Effector memory CD8-positive, alpha-beta T cell (primary cell): ENCODE results near the gene NFASC.

Source experiments
- ATAC-seq: fragments of 150-1000 bp; cut with Tn5 transposase; replicated peaks from 2 replicates; pipeline ENCODE4 v1.10.0; 2021; ENCODE audit warnings: mild to moderate bottlenecking, moderate library complexity
- DNase-seq, 3 experiments: peaks; one replicate each; pipeline ENCODE4 v3.0.0; 2021
- H3K27ac Mint-ChIP-seq, 2 donors: one replicate each; pipeline ENCODE4 v1.8.0; 2022; ENCODE audit warnings: mild to moderate bottlenecking in 2 of 2, mixed read lengths in 2 of 2, moderate library complexity in 2 of 2
- H3K27me3 Mint-ChIP-seq, 2 donors: one replicate each; pipeline ENCODE4 v1.8.0; 2022; ENCODE audit warnings: mixed read lengths in 2 of 2
- H3K36me3 Mint-ChIP-seq: one replicate; pipeline ENCODE4 v1.8.0; 2022; ENCODE audit warnings: mild to moderate bottlenecking, moderate library complexity, mixed read lengths; ENCODE audit not compliant: insufficient read depth
- H3K4me1 Mint-ChIP-seq, 2 donors: one replicate each; pipeline ENCODE4 v1.8.0; 2022; ENCODE audit warnings: low read depth in 2 of 2, mixed read lengths in 2 of 2
- H3K4me3 Mint-ChIP-seq, 2 donors: one replicate each; pipeline ENCODE4 v1.8.0; 2022; ENCODE audit warnings: mild to moderate bottlenecking in 2 of 2, mixed read lengths in 2 of 2, moderate library complexity in 2 of 2
- H3K9me3 Mint-ChIP-seq, 2 donors: one replicate each; pipeline ENCODE4 v1.8.0; 2022; ENCODE audit warnings: mixed read lengths in 2 of 2

NFASC gene

DNA sequence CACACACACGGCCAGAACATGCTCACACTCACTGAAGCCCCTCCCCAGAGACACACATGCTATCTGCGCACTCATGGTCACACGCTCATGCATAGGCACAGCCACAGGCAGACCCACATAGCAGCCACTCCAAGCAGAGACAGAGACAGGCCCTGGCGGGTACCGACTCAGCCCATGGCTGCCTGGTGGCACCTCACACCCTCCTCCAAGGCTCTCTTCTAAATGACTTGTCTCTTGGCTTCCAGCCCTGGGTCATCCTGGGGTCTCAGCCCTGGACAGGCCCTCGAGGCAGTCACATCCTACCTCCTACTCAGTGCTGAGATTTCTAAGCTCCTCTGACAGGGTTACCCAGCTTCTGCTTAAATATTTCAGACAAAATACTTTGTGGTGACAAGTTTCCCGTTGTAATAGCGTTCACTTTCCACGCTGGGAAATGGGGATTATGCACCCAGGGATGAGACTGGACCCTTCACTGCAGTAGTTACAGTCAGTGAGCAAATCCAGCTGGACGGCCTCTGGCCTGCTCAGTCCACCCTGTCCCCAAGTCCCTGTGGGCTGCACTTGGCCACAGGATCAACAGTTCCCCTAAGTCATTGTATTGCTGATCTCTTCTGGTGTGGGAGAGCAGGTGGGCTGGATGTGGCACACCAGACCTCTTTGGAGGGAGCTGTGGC is 2.9 kb upstream of the NFASC start:
- H3K9me3 Mint-ChIP-seq, result no peaks in the 10 kb centered on the region
- ATAC-seq (no peak), DNase-seq (no peak)
- H3K4me3 Mint-ChIP-seq, result no peak overlapping the region
- H3K4me1 Mint-ChIP-seq, result no peaks in the 10 kb centered on the region
- no peak overlapping the region for H3K27ac Mint-ChIP-seq
- H3K36me3 Mint-ChIP-seq, result no peaks in the 10 kb centered on the region
- H3K27me3 Mint-ChIP-seq, result peaks cover 6 to 59% of the 10 kb centered on the region in 2 donors

DNA sequence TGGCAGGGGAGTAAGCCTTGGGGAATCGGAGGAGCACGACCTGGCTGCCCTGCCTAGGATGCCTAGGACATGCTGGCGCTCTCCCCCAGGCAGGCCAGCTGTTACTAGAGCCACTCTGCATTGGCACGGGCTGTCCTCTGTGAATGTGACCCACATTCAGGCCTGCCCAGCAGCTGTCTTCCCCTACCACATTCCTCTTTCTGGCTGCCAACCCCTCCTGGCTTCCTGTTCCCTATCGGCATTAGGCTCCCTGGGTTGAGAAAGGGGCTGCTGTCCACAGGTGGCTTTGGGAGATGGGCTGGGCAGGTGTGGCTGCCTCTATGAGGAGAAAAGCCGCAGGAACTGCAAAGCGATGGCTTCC is 2.3 kb upstream of the NFASC start:
- H3K9me3 Mint-ChIP-seq, result no peaks in the 10 kb centered on the region
- DNase-seq, result no peak
- no peak for ATAC-seq
- H3K27ac Mint-ChIP-seq, result no peak overlapping the region
- no peaks in the 10 kb centered on the region for H3K4me1 Mint-ChIP-seq
- no peak overlapping the region for H3K4me3 Mint-ChIP-seq
- H3K27me3 Mint-ChIP-seq, result peaks cover 6 to 57% of the 10 kb centered on the region in 2 donors
- no peaks in the 10 kb centered on the region for H3K36me3 Mint-ChIP-seq

DNA sequence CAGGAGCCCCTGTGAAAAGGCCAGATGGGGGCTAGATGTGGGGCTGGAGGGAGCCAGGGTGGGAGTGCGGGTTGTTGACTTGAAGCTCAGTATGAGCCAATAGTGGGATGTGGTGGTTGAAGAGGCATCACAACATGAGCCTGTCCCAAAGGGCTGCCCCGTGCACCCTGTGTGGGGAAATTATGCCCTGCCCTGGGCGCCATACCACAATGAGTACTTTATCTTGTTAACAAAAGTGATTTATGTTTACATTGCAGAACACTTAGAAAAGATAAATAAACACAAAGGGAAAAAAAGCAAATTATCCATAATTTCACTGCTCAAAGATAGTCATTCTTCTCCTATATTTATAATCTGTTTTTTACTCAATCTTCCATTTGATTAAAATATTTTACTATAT is 1.6 kb upstream of the NFASC start:
- DNase-seq, result no peak
- Mint-ChIP-seq H3K4me3 (no peak overlapping the region), H3K4me1 (no peaks in the 10 kb centered on the region), H3K9me3 (no peaks in the 10 kb centered on the region), H3K27ac (no peak overlapping the region), H3K27me3 (peaks cover 9 to 62% of the 10 kb centered on the region in 2 donors), H3K36me3 (no peaks in the 10 kb centered on the region)
- no peak for ATAC-seq

DNA sequence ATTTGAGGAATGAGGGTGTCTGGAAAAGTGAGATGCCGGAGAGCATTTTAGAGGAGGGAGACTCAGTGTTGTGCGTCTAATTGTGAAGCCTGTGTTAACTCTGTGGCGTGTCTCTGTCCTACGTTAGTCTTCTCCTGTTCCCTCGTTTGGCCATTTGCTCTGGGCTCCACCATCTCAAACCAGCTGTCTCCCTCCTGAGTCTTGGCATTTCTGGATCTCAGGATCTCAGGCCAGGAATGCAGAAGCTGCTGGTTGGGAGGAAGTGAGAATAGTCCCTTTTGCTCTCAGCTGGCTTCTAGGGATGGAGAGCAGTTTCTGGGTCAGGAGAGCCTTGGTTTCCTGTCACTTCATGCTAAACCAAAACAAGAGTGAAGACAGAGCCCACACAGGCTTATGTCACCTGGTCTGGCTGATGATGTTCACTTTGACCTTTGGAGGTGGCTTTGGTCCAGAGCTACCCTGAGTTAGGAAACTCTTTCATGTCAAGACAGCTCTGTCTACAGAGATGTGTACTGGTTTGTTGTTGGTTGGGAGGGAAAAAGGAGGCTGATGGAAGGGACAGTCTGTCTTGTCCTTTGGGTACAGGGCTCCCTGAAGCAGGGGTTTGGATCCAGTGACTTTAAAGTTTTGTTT is 859 bp downstream of the NFASC start:
- H3K27ac Mint-ChIP-seq, result no peak overlapping the region
- no peaks in the 10 kb centered on the region for H3K36me3 Mint-ChIP-seq
- peaks cover 15 to 74% of the 10 kb centered on the region in 2 donors for H3K27me3 Mint-ChIP-seq
- H3K4me1 Mint-ChIP-seq, result no peaks in the 10 kb centered on the region
- no peak for ATAC-seq
- DNase-seq, result no peak
- no peak overlapping the region for H3K4me3 Mint-ChIP-seq
- H3K9me3 Mint-ChIP-seq, result no peaks in the 10 kb centered on the region

DNA sequence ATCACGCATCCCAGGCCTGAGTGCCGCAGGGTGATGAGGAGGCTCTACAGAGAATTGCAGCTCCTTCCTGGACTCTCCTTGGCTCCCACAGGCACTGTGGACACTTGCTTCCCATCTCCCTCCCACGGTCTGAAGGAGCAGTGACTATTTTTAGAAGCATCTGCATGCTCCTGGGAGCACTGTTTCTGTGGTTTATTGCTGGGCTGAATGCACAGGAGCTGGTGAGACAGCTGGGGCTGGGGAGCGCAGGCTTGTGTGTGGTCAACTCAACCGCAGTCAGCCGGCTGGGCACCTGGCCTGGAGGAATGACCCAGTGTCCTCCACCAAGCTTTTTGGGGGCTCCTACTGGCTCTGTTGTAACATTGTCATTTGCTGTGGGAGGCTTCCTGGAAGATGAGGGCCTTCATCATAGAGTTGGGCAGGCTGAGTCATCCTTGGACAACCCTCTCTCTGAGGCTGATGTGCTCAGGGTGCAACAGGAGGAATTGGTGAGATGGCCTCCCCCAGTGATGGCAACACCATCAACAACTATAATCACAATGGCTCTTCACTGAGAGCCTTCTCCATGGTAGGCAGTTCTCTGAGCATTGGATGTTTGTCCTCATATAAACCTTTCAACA is 1.7 kb downstream of the NFASC start:
- Mint-ChIP-seq H3K27ac (no peak overlapping the region), H3K4me1 (no peaks in the 10 kb centered on the region), H3K4me3 (no peak overlapping the region), H3K9me3 (no peaks in the 10 kb centered on the region), H3K27me3 (peaks cover 13 to 78% of the 10 kb centered on the region in 2 donors), H3K36me3 (no peaks in the 10 kb centered on the region)
- no peak for ATAC-seq
- DNase-seq, result no peak

DNA sequence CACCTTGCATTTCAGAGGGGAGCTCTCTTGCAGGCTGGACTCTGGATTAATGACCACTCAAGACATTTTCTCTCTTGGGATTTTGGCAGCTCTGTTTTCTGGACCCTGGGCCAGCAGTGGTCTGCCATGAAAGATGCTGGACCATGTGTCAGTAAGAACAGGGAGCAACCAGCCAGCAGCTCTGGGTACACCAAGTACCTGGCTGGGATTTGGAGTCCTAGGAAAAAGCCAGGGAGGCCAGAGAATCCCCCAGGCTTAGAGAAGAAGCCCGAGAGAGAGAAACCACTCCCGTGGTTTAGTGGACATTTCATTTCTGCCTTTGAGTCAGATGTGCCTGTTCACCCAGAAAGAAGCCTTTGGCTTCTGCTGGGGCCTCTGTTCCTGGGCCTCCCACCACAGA is 2.5 kb downstream of the NFASC start:
- no peaks in the 10 kb centered on the region for H3K4me1 Mint-ChIP-seq
- no peak for DNase-seq
- peaks cover 13 to 80% of the 10 kb centered on the region in 2 donors for H3K27me3 Mint-ChIP-seq
- H3K4me3 Mint-ChIP-seq, result no peak overlapping the region
- no peak for ATAC-seq
- H3K9me3 Mint-ChIP-seq, result no peaks in the 10 kb centered on the region
- no peaks in the 10 kb centered on the region for H3K36me3 Mint-ChIP-seq
- no peak overlapping the region for H3K27ac Mint-ChIP-seq

DNA sequence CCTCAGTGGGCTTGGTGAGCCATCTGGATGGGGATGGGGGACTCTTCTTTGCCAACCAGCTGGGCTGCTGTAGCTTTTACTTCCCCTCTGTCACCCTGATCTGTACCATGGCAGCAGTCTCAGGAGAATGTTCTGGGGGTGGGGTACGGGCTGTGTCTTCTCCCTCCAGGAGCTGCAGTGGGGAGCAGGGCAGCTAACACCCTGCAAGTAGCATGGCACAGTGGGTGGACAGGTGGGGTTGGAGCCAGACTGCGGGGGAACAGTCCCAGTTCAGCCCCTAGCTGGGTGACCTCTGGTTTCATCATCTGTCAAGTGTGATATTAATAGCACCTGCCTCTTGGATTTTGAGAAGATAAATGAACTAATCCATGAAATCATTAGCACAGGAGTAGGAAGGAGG is 3.1 kb downstream of the NFASC start:
- Mint-ChIP-seq H3K4me1 (no peaks in the 10 kb centered on the region), H3K36me3 (no peaks in the 10 kb centered on the region), H3K9me3 (no peaks in the 10 kb centered on the region), H3K27ac (no peak overlapping the region), H3K27me3 (peaks cover 18 to 80% of the 10 kb centered on the region in 2 donors), H3K4me3 (no peak overlapping the region)
- DNase-seq, result no peak
- ATAC-seq, result no peak

DNA sequence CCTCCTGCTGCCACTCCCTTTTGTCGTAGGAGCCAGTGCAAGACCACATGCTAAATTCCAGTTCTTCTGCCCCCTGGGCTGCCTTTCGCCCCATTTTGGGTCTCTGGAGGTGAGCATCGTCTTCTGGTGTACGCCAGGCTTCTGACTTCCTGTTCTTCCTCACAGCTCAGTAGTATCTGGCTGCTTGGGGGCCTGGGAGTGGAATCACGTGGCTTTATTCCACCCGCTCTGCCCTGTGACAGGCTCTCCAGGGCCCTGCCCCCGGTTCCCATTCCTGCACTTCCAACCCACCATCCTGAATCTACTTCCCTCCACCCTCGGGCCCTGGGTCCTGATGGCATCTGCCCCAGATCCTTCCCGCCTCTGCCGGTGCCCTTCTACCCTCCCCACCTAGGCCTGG is 3.6 kb downstream of the NFASC start:
- Mint-ChIP-seq H3K27ac (no peak overlapping the region), H3K27me3 (peaks cover 22 to 81% of the 10 kb centered on the region in 2 donors), H3K4me3 (no peak overlapping the region), H3K9me3 (no peaks in the 10 kb centered on the region), H3K4me1 (no peaks in the 10 kb centered on the region), H3K36me3 (no peaks in the 10 kb centered on the region)
- no peak for ATAC-seq
- no peak for DNase-seq

DNA sequence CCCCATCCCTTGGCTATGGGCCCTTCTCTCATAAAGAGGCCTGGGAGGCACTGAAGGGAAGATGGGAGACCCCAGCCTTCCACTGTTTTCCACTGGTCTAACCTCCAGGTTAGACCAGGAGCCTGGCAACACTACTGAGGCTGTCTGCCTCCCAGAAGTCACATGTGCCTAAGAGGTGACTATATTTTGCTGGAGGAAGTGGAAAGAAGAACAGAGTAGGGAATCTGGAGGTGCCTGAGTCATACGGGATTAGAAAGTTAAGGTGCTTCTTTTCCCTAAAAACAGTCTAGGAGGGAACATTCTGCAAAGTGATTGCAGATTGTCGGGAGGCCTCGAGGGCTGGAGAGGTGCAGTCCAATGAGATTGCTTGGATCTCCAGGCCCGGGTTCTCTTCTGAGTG is 4.6 kb downstream of the NFASC start:
- Mint-ChIP-seq H3K4me1 (no peaks in the 10 kb centered on the region), H3K9me3 (no peaks in the 10 kb centered on the region), H3K36me3 (no peaks in the 10 kb centered on the region), H3K4me3 (no peak overlapping the region), H3K27me3 (peaks cover 27 to 82% of the 10 kb centered on the region in 2 donors), H3K27ac (no peak overlapping the region)
- DNase-seq (no peak), ATAC-seq (no peak)

DNA sequence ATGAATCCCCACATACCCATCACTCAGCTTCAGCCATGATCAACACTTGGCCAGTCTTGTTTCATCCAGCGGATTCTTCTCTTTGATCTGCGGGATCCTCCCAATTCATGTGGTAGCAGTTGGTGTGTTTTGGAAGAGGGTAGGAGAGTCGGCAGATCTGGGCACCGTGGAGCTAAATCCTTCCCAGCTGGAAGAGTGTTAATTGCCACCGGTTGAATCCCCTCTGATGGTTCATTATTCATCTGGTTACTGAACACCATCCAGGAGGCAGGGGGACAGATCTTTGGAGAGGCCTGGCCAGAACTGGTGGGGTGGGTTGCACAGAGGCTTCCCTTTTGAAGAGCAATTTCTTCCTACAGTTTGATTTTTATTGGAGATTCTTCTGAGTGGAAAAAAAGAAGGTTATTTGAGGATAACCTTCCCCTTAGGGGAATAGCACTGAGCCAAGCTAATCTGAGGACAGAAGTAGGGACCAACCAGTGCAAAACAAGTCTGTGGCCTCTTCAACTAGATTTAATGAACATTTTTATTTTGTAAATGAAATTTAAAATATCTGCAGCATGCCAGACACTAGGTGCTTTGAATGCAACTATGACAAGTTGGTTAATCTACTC is 8.1 kb downstream of the NFASC start:
- no peaks in the 10 kb centered on the region for H3K36me3 Mint-ChIP-seq
- no peak overlapping the region for H3K27ac Mint-ChIP-seq
- no peak for ATAC-seq
- H3K27me3 Mint-ChIP-seq, result peaks cover 42 to 75% of the 10 kb centered on the region in 2 donors
- no peak overlapping the region for H3K4me3 Mint-ChIP-seq
- no peak for DNase-seq
- H3K9me3 Mint-ChIP-seq, result no peaks in the 10 kb centered on the region
- H3K4me1 Mint-ChIP-seq, result no peaks in the 10 kb centered on the region

DNA sequence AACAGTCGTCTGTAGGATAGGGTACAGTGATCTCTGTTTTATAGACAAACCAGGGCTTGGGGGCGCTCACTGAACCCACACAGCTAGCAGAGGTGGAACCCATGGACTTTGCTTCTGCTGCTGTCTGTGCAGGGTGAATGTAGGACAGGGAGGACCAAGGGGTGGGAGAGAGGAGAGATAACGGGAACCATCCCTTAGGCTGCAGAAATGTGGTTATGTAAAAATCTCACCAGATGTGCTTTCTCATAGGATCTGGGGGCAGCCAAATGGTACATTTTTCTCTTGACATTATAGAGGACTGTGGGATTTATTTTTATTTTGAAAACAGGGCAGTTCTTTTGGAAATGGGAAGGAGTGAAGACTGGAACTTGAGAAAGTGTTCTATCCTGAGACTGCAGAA is 8.7 kb downstream of the NFASC start:
- Mint-ChIP-seq H3K4me1 (no peaks in the 10 kb centered on the region), H3K36me3 (no peaks in the 10 kb centered on the region), H3K27ac (no peak overlapping the region), H3K9me3 (no peaks in the 10 kb centered on the region), H3K27me3 (peaks cover 41 to 75% of the 10 kb centered on the region in 2 donors), H3K4me3 (no peak overlapping the region)
- ATAC-seq (no peak), DNase-seq (no peak)

DNA sequence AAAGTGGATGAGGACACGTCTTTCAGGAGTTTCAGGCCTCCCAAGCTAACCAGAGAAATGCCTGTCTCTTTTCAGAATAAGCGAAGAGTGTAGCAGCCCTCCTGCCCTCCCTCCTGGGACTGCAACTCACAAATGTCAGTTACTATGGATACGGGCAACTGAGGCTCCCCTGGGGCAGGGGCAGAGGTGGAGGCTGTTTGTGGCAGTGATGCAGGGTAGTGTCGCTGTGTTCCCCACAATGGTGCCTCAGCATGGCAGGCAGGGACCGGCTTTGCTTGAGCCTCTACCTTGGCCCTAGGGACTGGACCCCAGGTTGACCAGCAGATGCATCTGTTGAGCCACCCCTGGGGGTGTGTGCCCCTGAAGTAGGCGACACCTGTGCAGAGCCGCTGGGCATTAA is 10.2 kb downstream of the NFASC start:
- H3K27ac Mint-ChIP-seq, result no peak overlapping the region
- peaks cover 42 to 68% of the 10 kb centered on the region in 2 donors for H3K27me3 Mint-ChIP-seq
- H3K9me3 Mint-ChIP-seq, result no peaks in the 10 kb centered on the region
- no peak overlapping the region for H3K4me3 Mint-ChIP-seq
- no peaks in the 10 kb centered on the region for H3K4me1 Mint-ChIP-seq
- ATAC-seq (no peak), DNase-seq (no peak)
- no peaks in the 10 kb centered on the region for H3K36me3 Mint-ChIP-seq

DNA sequence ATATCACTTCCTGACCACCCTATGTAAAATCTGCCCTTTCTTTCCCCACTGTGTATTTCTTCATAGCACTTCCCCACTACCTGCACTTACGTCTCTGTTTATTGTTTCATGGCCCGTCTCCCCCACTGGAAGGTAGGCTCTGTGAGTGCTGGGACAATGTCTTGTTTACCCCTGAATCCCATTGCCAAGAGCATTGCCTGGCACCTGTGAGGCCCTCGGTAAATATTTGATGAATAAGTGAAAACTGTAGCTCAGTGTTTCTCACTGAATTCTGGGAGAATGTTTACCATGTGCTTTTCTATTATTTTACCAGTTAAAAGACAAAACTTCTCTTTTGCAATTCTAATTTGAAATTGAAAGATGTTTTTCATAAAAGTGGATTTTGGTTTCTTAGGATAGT is 11.8 kb downstream of the NFASC start:
- H3K4me1 Mint-ChIP-seq, result no peaks in the 10 kb centered on the region
- H3K27me3 Mint-ChIP-seq, result peaks cover 42 to 53% of the 10 kb centered on the region in 2 donors
- H3K36me3 Mint-ChIP-seq, result no peaks in the 10 kb centered on the region
- ATAC-seq (no peak), DNase-seq (no peak)
- H3K4me3 Mint-ChIP-seq, result no peak overlapping the region
- no peak overlapping the region for H3K27ac Mint-ChIP-seq
- H3K9me3 Mint-ChIP-seq, result no peaks in the 10 kb centered on the region

DNA sequence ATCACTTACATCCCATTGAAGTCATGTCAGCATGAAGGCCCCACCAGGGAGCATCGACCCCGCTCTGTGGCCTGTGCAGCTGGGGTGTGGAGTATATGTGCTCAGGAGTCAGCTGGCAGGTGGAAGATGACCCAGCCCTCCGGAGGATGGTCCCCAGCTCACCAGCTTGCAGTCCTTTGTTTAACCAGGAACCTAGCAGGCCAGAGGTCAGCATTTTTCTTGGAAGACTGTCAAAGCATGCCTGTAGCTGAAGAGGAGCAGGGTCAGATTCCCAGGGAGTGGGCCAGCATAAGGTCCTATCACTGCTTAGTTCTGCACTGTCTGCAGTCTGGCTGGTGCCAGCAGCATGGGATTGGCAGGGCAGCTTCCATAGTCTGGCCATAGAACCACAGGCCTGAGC is 12.7 kb downstream of the NFASC start:
- Mint-ChIP-seq H3K27me3 (peaks cover 42 to 52% of the 10 kb centered on the region in 2 donors), H3K4me3 (no peak overlapping the region), H3K36me3 (no peaks in the 10 kb centered on the region), H3K4me1 (no peaks in the 10 kb centered on the region), H3K27ac (no peak overlapping the region), H3K9me3 (no peaks in the 10 kb centered on the region)
- DNase-seq (no peak), ATAC-seq (no peak)
